IMR-90 (cell line): ENCODE results near the gene MB. TPM values are rescaled to one million over a fixed set of nuclear protein-coding genes. Genes with fewer than 3 reads are reported as not detected.

ENCODE experiments used
- ATAC-seq: fragments of 200-7000 bp; cut with Tn5 transposase; 2 replicates; pipeline ENCODE4 v1.9.1; 2020; ENCODE audit warnings: low read depth, mild to moderate bottlenecking, moderate library complexity
- BruUV-seq: library from RNA; stranded (reverse); fragments of 400-500 nt; replicated peaks from 2 replicates; lab custom pipeline; 2021; lab: Mats Ljungman, UMichigan
- CTCF ChIA-PET: fragments of 300-600 bp; formaldehyde crosslinking; extraction: SDS; loops from one replicate; lab custom pipeline; 2021; ENCODE audit warnings: antibody characterized with exemption; lab: Yijun Ruan, JAX
- POLR2A ChIA-PET: fragments of 300-600 bp; sonication (Branson Sonifier 250); formaldehyde crosslinking; loops from one replicate; lab custom pipeline; 2022; ENCODE audit warnings: antibody characterized with exemption; ENCODE audit not compliant: unreplicated experiment; lab: Charles Lee
- DNase-seq: peaks from one replicate; pipeline ENCODE4 v3.0.0; 2013
- H2AFZ ChIP-seq: replicated peaks from 2 replicates; pipeline ENCODE3; 2013; ENCODE audit warnings: low read length, mild to moderate bottlenecking; ENCODE audit not compliant: poor library complexity
- H2AK5ac ChIP-seq: 2 replicates; pipeline ENCODE4 v1.6.1; 2013; ENCODE audit warnings: low read depth, low read length, inconsistent platforms
- H2AK9ac ChIP-seq: replicated peaks from 2 replicates; pipeline ENCODE3; 2013; ENCODE audit warnings: mild to moderate bottlenecking, low read depth, low read length, moderate library complexity; ENCODE audit not compliant: poor library complexity
- H2BK120ac ChIP-seq: 2 replicates; pipeline ENCODE4 v1.6.1; 2013; ENCODE audit warnings: low read depth, low read length, inconsistent platforms
- H2BK15ac ChIP-seq: 3 replicates; pipeline ENCODE4 v1.6.1; 2013; ENCODE audit warnings: low read depth, low read length, inconsistent platforms
- H2BK20ac ChIP-seq: 2 replicates; pipeline ENCODE4 v1.6.1; 2013; ENCODE audit warnings: low read depth, mild to moderate bottlenecking, inconsistent platforms, low read length, moderate library complexity
- H2BK5ac ChIP-seq: 2 replicates; pipeline ENCODE4 v1.6.1; 2013; ENCODE audit warnings: mild to moderate bottlenecking, low read depth, low read length, inconsistent platforms; ENCODE audit not compliant: poor library complexity, severe bottlenecking
- H3K14ac ChIP-seq: replicated peaks from 2 replicates; pipeline ENCODE4 v1.6.1; 2013; ENCODE audit warnings: low read depth, low read length, inconsistent platforms
- H3K18ac ChIP-seq: 2 replicates; pipeline ENCODE4 v1.6.1; 2013; ENCODE audit warnings: low read depth, low read length, control low read depth
- H3K23ac ChIP-seq: 2 replicates; pipeline ENCODE4 v1.6.1; 2013; ENCODE audit warnings: low read depth, low read length, inconsistent platforms
- H3K27ac ChIP-seq: 2 replicates; pipeline ENCODE4 v1.5.1; 2013; ENCODE audit warnings: mild to moderate bottlenecking, control low read depth, low read length; ENCODE audit not compliant: insufficient read depth
- H3K27me3 ChIP-seq: 2 replicates; pipeline ENCODE4 v1.6.1; 2013; ENCODE audit warnings: low read length; ENCODE audit not compliant: control insufficient read depth, insufficient read depth
- H3K36me3 ChIP-seq: 2 replicates; pipeline ENCODE4 v1.6.1; 2013; ENCODE audit warnings: low read length, mixed read lengths; ENCODE audit not compliant: control insufficient read depth, insufficient read depth
- H3K4ac ChIP-seq: 2 replicates; pipeline ENCODE4 v1.6.1; 2013; ENCODE audit warnings: low read depth, low read length, inconsistent platforms
- H3K4me1 ChIP-seq: 2 replicates; pipeline ENCODE4 v1.6.1; 2013; ENCODE audit warnings: low read length, mixed read lengths; ENCODE audit not compliant: control insufficient read depth, insufficient read depth
- H3K4me2 ChIP-seq: 2 replicates; pipeline ENCODE4 v1.6.1; 2013; ENCODE audit warnings: low read depth, mild to moderate bottlenecking, control low read depth, low read length, moderate library complexity
- H3K4me3 ChIP-seq: 2 replicates; pipeline ENCODE4 v1.5.1; 2013; ENCODE audit warnings: low read depth, mild to moderate bottlenecking, control low read depth, low read length, moderate library complexity; ENCODE audit not compliant: insufficient read depth
- H3K56ac ChIP-seq: 2 replicates; pipeline ENCODE4 v1.6.1; 2013; ENCODE audit warnings: low read length, inconsistent platforms; ENCODE audit not compliant: insufficient read depth; ENCODE audit errors: extremely low read depth
- H3K79me1 ChIP-seq, 2 experiments: 2 replicates each; pipeline ENCODE4 v1.6.1; 2013; ENCODE audit warnings: low read length in 2 of 2, inconsistent platforms in 1 of 2, low read depth in 1 of 2
- H3K9ac ChIP-seq: 2 replicates; pipeline ENCODE4 v1.6.1; 2013; ENCODE audit warnings: low read depth, low read length, control low read depth
- H3K9me1 ChIP-seq: 2 replicates; pipeline ENCODE4 v1.6.1; 2013; ENCODE audit warnings: low read length, inconsistent platforms; ENCODE audit not compliant: insufficient read depth
- H3K9me3 ChIP-seq: 2 replicates; pipeline ENCODE4 v1.6.1; 2013; ENCODE audit warnings: low read length; ENCODE audit not compliant: control insufficient read depth, insufficient read depth
- H4K20me1 ChIP-seq: 2 replicates; pipeline ENCODE4 v1.6.1; 2013; ENCODE audit warnings: low read length, inconsistent platforms; ENCODE audit not compliant: insufficient read depth
- H4K5ac ChIP-seq: 2 replicates; pipeline ENCODE4 v1.6.1; 2013; ENCODE audit warnings: mild to moderate bottlenecking, low read depth, low read length, control low read depth
- H4K8ac ChIP-seq, 2 experiments: 2 replicates each; pipeline ENCODE4 v1.6.1; 2013; ENCODE audit warnings: low read depth in 2 of 2, low read length in 2 of 2, control low read depth in 1 of 2, inconsistent platforms in 1 of 2
- H4K91ac ChIP-seq: 2 replicates; pipeline ENCODE4 v1.6.1; 2013; ENCODE audit warnings: low read depth, low read length, inconsistent platforms; ENCODE audit not compliant: insufficient read depth
- BHLHE40 ChIP-seq: fragments of 150-350 bp; IDR thresholded peaks from 2 replicates; pipeline ENCODE4 v1.6.1; 2016; ENCODE audit warnings: mild to moderate bottlenecking, low read depth, low read length
- CEBPB ChIP-seq: IDR thresholded peaks from 2 replicates; pipeline ENCODE4 v1.6.1; 2012; ENCODE audit warnings: low read depth, low read length, improper control_type of control experiment
- CHD1 ChIP-seq: IDR thresholded peaks from 2 replicates; pipeline ENCODE4 v1.6.1; 2012; ENCODE audit warnings: low read depth, low read length, improper control_type of control experiment
- CTCF ChIP-seq: conservative IDR thresholded peaks from 2 replicates; pipeline ENCODE4 v1.5.1; 2012; ENCODE audit warnings: mild to moderate bottlenecking, low read depth, low read length, improper control_type of control experiment
- ELK1 ChIP-seq: fragments of 150-350 bp; IDR thresholded peaks from 2 replicates; pipeline ENCODE4 v1.6.1; 2016; ENCODE audit warnings: low read depth, mild to moderate bottlenecking, low read length, moderate library complexity, borderline replicate concordance
- FOS ChIP-seq: fragments of 150-350 bp; IDR thresholded peaks from 2 replicates; pipeline ENCODE4 v1.6.1; 2016; ENCODE audit warnings: low read depth, low read length
- MAFK ChIP-seq: IDR thresholded peaks from 2 replicates; pipeline ENCODE4 v1.6.1; 2012; ENCODE audit warnings: low read depth, low read length, improper control_type of control experiment
- MAZ ChIP-seq: IDR thresholded peaks from 2 replicates; pipeline ENCODE4 v1.6.1; 2012; ENCODE audit warnings: low read depth, mild to moderate bottlenecking, low read length, improper control_type of control experiment, moderate library complexity, borderline replicate concordance
- MXI1 ChIP-seq: IDR thresholded peaks from 2 replicates; pipeline ENCODE4 v1.6.1; 2012; ENCODE audit warnings: low read depth, mild to moderate bottlenecking, low read length, moderate library complexity, borderline replicate concordance
- NFE2L2 ChIP-seq: fragments of 150-350 bp; IDR thresholded peaks from 2 replicates; pipeline ENCODE4 v1.6.1; 2016; ENCODE audit warnings: low read depth, mild to moderate bottlenecking, low read length
- POLR2A ChIP-seq: IDR thresholded peaks from 2 replicates; pipeline ENCODE4 v1.6.1; 2012; ENCODE audit warnings: mild to moderate bottlenecking, low read depth, low read length
- RAD21 ChIP-seq: IDR thresholded peaks from 2 replicates; pipeline ENCODE4 v1.6.1; 2012; ENCODE audit warnings: low read length, improper control_type of control experiment
- RCOR1 ChIP-seq: IDR thresholded peaks from 2 replicates; pipeline ENCODE4 v1.6.1; 2012; ENCODE audit warnings: mild to moderate bottlenecking, low read length, improper control_type of control experiment; ENCODE audit not compliant: insufficient replicate concordance
- RFX5 ChIP-seq: IDR thresholded peaks from 2 replicates; pipeline ENCODE4 v1.8.0; 2012; ENCODE audit warnings: low read depth, mild to moderate bottlenecking, low read length, moderate library complexity
- SMC3 ChIP-seq: fragments of 150-350 bp; IDR thresholded peaks from 2 replicates; pipeline ENCODE4 v1.6.1; 2016; ENCODE audit warnings: low read depth, mild to moderate bottlenecking, antibody characterized with exemption, low read length, moderate library complexity
- USF2 ChIP-seq: fragments of 150-350 bp; IDR thresholded peaks from 2 replicates; pipeline ENCODE4 v1.6.1; 2017; ENCODE audit warnings: mild to moderate bottlenecking, antibody characterized with exemption, low read length, low read depth
- WGBS, 2 experiments: methylation state at CpG; one replicate each; pipeline versions ENCODE4 v1.1.5 to v1.1.7; 2013; ENCODE audit warnings: missing lambda C conversion rate in 2 of 2; ENCODE audit not compliant: insufficient read length in 1 of 2; ENCODE audit errors: extremely low coverage in 2 of 2; 5-methylcytosine and 5-hydroxymethylcytosine counted together
- dilution Hi-C: fragments of 300-500 bp; cut with HindIII; formaldehyde crosslinking; loops from one replicate; pipeline ENCODE4 v1.14.3; 2018; ENCODE audit warnings: low sequenced_read_pairs; ENCODE audit not compliant: unreplicated experiment
- in situ Hi-C: fragments of 300-500 bp; cut with MboI; formaldehyde crosslinking; loops from 3 replicates; pipeline ENCODE4 v1.14.3; 2019; ENCODE audit warnings: low sequenced_read_pairs, inconsistent platforms, mixed read lengths
- intact Hi-C: fragments of 100-400 bp; cut with micrococcal nuclease; formaldehyde crosslinking; loops from 2 replicates; pipeline ENCODE4 v1.10.0; 2022
- polyA plus RNA-seq, 3 experiments: library from polyadenylated mRNA; depleted of rRNA; stranded (reverse); fragments of >200 nt; gene quantifications; 2 replicates each; pipeline ENCODE4 v1.2.3, GENCODE V29; 2012; ENCODE audit warnings: low replicate concordance in 1 of 3
- total RNA-seq: library from RNA; depleted of rRNA; stranded (reverse); fragments of >200 nt; gene quantifications from 2 replicates; pipeline ENCODE4 v1.2.3, GENCODE V29; 2012

The MB gene
- total and polyA plus RNA-seq, 2 of the 4 experiments (the other 2 are of a cell fraction) = not detected

- H2BK5ac ChIP-seq = no peak overlapping the region
- DNase-seq = no peak
- ChIA-PET POLR2A (no interaction called here), CTCF (interaction anchor here (1.1 to 1.7 kb wide), 3 partner anchors 20 to 270 kb away, joined by 3 to 6 read pairs (median 5); no protein-coding TSS in a partner anchor)
- H3K36me3 ChIP-seq = no peaks in the 10 kb centered on the region
- no peaks in the 10 kb centered on the region for H3K9me3 ChIP-seq
- H3K27ac ChIP-seq = no peak overlapping the region
- H2BK15ac ChIP-seq = no peak overlapping the region
- no peaks in the 10 kb centered on the region; the same call in 1 of the 2 replicates for H3K9me1 ChIP-seq
- H3K14ac ChIP-seq = no peak overlapping the region
- no peaks in the 10 kb centered on the region for H3K79me1 ChIP-seq
- H4K8ac ChIP-seq = no peak overlapping the region
- H3K23ac ChIP-seq = no peak overlapping the region
- TF ChIP-seq USF2 (no peak), CHD1 (no peak), MAZ (no peak), RFX5 (no peak), FOS (no peak), POLR2A (no peak), CTCF (no peak), RCOR1 (no peak), BHLHE40 (no peak), MXI1 (no peak), CEBPB (no peak), ELK1 (no peak), RAD21 (no peak), MAFK (no peak), SMC3 (no peak), NFE2L2 (no peak)
- H4K20me1 ChIP-seq = no peaks in the 10 kb centered on the region
- H4K5ac ChIP-seq = no peak overlapping the region
- 72% methylated on average over 2 of the region's 6 CpGs; no CpG with 5 or more reads in 1 of the 2 experiments for WGBS, 2 experiments
- H3K9ac ChIP-seq = no peak overlapping the region
- no peak overlapping the region for H2AK9ac ChIP-seq
- no peak overlapping the region for H3K4me2 ChIP-seq
- no peak for ATAC-seq
- H3K18ac ChIP-seq = no peak overlapping the region
- H4K91ac ChIP-seq = no peak overlapping the region
- H2BK120ac ChIP-seq = no peak overlapping the region
- dilution Hi-C loops (no loop called here), in situ Hi-C loops (loop anchor here (10.0 kb wide), 1 partner anchor 503 kb away; no protein-coding TSS in a partner anchor), intact Hi-C loops (no loop called here)
- no peak overlapping the region for H2AFZ ChIP-seq
- H3K4ac ChIP-seq = no peak overlapping the region
- no peak overlapping the region for H2BK20ac ChIP-seq
- no TSS peak for BruUV-seq
- H3K4me1 ChIP-seq = peaks cover 2% of the 10 kb centered on the region; the same call in 1 of the 2 replicates
- H3K27me3 ChIP-seq = peaks cover 13% of the 10 kb centered on the region
- H2AK5ac ChIP-seq = no peak overlapping the region
- H3K56ac ChIP-seq = no peak overlapping the region
- no peak overlapping the region for H3K4me3 ChIP-seq
Measured at GRCh38 chr22:35621451-35621850, 4.3 kb upstream of the MB start.
